Endometrium (tissue), 2 donors: ENCODE results near the gene NR1I3.
A peak's percentile ranks its signal among the peaks of the same experiment; 100 is the strongest.

ENCODE experiments used
- FAIRE-seq: peaks from 2 replicates; lab custom pipeline; 2012; peaks lifted over from hg19 to GRCh38; lab: Jason Lieb, UNC
- donor health status: control.
- donor health status: control.

NR1I3 gene

DNA sequence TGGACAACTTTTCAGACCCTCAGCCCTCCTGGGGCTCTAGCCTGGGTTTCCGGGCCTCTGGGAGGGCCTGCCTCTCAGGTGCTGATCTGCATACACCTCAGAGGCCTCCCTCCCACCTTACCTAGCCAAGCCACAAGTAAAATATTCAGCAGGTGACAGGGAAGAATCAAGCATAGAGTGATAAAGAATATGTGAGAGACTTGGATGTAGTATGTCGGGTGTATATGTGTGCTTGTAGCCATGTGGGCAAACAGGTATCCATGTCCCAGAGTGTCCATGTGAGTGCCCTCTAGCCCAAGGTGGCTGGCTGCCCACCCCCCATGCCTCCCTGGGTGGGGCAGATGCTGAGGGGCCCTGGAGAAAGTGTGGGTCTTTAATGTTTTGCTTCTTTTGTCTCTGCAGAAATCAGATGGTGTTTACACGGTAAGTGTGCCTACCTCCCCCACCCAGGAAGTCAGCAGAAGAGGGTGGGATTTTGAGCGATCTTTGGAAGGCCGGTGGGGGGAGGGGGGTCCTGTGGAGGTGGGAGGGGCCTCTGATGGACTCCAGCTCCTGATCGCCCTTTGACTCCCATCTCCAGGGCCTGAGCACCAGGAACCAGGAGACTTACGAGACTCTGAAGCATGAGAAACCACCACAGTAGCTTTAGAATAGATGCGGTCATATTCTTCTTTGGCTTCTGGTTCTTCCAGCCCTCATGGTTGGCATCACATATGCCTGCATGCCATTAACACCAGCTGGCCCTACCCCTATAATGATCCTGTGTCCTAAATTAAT lies 19.5 kb downstream of the NR1I3 start:
- FAIRE-seq = no peak

DNA sequence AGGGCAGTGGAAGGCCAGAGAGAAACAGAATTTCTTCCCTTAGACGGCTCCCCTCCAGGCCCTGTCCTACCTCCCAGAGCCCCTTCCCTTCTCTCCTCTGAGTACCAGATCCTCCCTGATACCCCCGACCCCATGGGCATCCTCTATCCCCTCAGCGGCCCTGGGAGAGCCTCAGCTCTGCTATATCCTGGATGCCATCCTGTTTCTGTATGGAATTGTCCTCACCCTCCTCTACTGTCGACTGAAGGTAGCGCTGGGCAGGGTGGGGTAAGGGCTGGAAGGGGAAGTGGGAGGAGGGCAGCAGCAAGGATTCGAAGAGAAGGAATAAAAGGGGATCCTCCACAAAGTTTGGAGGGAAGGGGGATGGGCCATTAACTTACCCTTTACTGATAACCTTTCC lies 20.2 kb downstream of the NR1I3 start:
- FAIRE-seq = no peak

DNA sequence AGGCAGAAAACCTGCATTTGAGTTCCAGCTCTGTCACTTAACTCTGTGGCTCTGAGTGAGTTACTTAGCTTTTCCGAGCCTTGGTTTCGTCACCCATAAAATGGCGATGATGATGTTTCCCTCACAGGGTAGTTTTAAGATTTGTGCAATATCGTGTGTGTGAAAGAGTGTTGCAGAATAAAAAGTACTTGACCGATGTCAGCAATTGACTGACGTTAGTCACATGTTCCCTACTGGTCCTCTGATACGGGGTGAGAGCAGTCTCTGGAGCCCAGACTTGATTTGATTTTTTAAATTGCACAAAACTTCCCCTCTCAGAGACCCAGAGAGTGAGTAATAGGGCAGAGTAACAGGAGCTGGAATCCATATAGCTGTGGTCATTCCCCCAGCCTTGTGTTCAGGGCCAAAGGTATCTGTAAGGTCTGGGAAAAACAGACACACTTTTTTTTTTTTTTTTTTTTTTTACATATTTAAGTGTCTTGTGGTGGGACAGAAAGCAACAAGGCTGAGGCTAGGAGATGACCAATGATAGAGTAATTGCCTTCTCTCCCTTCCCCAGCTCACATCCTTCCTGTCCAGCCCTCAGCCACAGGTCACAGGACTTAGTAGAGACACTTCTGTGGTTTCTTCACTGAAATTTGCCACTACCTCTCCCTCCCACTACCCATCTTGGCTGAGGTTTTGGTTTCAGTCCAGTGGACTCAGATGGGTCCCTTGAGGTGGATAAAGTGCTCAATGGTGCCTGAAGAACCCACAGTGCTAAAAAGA lies 20.9 kb downstream of the NR1I3 start:
- no peak for FAIRE-seq

DNA sequence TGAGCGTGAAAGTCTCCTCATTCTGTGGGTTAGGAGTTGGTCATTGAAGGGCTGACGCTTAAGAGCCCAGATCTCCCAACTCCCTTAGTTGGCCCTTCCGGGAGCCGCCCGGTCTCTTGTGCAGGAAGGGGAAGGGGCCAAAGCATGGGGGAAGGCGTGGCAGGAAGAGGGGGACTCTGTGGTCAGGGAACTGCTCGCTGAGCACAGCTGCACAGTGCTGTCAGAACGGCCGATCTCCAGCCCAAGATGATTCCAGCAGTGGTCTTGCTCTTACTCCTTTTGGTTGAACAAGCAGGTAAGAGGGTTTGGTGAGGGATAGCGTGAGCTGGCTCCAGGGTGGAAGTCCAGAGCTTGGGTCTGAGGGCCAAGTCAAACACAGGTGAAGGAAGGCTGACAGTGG lies 22.9 kb downstream of the NR1I3 start, which contains the start of gene FCER1G:
TSS of gene FCER1G (plus strand) at position 220 of the 400 bp plus-strand sequence. CDS start at position 247, 27 bp downstream.
- no peak for FAIRE-seq

DNA sequence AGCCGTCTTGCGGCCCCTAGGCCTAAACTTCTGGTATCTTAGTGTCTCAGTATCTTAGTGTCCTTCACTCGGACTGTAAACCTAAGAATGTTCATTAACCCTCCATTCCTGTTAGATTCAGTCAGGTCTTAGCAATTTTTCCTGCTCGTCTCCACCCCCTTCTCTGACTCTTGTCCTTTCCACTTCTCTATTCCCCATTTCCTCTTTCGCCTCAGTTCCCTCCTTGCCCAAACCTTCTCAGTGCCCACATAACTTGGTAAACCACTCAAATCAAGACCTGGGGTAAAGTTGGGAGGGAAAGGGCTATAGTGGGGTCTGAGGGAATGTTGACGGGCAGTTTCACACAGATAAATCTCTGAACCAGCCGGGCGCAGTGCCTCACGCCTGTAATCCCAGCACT lies 23.6 kb downstream of the NR1I3 start:
- FAIRE-seq = no peak

DNA sequence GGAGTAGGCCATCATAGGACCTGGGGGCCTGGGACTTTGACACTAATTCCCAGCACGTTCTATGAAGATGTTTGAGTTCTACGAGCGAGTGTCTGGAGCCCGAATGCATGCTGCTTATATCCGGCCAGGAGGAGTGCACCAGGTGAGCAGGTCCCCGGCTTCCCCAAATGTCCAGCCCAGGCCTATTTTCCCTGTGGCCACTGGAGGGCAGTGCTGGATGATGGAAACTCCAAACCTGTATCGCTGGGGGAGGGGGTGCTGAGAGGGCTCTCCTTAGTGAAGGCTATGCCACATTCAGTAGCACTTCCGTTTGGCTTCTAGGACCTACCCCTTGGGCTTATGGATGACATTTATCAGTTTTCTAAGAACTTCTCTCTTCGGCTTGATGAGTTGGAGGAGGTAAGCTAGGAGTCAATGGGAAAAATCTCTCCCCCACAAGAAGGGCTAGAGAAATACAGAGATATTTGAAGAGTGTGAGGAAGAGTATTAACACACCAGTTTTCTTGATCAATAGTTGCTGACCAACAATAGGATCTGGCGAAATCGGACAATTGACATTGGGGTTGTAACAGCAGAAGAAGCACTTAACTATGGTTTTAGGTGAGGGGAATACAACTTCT lies 28.1 kb downstream of the NR1I3 start:
- no peak for FAIRE-seq

DNA sequence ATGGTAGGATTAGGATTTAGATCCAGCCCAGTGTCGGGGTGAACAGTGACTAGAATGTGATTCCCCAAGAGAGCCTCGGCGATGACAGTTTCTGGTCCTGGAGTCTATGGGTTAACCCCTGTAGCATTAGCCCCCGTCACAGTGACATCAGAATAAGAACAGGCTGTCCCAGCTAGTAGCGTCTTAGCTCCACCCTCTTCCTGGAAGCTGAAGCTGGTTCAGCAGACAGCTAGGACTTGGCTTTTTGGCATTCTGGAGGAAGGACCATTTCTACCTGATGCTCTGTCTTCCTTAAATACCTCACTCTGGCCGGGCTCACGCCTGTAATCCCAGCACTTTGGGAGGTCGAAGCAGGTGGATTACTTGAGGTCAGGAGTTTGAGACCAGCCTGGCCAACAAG lies 30.8 kb downstream of the NR1I3 start:
- FAIRE-seq = no peak

DNA sequence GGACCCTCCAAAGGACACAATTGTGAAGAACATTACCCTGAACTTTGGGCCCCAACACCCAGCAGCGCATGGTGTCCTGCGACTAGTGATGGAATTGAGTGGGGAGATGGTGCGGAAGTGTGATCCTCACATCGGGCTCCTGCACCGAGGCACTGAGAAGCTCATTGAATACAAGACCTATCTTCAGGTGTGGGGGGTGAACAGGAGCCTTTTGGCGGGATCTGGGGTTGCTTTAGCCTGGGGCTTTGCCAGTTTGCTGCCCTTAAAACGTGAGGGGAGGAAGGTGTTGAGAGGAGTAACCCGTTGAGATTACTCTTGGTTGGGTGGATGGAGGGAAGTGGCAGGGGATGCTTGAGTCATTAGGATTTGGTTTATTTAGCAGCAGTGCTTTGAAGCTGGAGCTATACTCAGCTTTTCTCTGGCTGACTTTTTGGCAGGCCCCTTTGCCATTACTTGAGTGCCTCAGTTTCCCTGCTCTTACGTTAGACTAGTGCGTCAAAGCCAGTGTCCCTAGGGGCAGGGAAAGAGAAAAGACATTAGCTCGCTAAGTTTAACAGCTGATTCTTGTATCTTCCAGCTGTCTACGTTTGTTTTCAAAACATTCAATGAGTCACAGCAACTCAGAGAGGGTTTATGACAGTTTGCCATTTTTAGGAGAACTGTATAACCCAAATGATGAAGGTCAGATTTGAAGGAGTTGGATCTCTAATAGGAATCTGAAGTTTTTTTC lies 31.4 kb downstream of the NR1I3 start:
- no peak for FAIRE-seq

DNA sequence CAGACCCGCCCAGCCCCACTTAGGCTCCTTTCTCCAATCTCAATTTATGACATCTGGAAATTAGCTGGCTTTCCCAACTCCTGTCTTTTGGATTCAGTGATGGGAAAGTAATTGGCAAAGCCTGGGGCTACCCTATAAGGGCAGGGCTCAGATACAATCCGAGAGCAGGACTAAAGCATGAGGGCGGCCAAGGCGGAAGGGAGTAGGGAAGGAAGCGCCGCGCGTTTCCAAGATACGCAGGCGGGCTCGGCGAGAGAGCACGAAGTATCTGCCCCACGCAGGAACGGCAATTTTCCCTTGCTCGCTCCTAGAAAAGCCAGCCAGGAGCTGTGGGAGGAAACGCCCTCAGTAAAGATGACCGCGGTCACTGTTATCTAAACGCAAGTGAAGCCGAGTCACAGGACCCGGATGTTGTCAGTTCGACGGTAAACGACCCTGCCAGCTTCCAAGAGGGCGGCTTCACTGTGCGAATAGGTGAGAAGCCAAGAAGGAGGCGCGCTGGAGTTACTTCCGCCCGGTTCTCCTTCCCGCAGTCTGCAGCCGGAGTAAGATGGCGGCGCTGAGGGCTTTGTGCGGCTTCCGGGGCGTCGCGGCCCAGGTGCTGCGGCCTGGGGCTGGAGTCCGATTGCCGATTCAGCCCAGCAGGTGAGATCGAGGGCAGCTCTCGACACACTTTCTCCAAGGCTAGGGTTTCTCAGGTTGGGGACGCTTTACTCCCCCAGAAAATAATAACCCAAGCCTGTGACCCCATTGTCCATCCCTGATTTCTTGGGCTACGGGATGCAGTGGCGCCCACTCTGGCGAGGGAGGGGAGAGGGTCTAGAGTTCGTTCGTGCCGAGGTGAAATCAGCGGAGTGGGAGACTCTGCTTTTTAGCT lies 35.9 kb downstream of the NR1I3 start, which contains the start of gene NDUFS2:
TSS of gene NDUFS2 (plus strand) at position 532 of the 877 bp plus-strand sequence. CDS start at position 551, 19 bp downstream.
- FAIRE-seq = peak; percentile 94

DNA sequence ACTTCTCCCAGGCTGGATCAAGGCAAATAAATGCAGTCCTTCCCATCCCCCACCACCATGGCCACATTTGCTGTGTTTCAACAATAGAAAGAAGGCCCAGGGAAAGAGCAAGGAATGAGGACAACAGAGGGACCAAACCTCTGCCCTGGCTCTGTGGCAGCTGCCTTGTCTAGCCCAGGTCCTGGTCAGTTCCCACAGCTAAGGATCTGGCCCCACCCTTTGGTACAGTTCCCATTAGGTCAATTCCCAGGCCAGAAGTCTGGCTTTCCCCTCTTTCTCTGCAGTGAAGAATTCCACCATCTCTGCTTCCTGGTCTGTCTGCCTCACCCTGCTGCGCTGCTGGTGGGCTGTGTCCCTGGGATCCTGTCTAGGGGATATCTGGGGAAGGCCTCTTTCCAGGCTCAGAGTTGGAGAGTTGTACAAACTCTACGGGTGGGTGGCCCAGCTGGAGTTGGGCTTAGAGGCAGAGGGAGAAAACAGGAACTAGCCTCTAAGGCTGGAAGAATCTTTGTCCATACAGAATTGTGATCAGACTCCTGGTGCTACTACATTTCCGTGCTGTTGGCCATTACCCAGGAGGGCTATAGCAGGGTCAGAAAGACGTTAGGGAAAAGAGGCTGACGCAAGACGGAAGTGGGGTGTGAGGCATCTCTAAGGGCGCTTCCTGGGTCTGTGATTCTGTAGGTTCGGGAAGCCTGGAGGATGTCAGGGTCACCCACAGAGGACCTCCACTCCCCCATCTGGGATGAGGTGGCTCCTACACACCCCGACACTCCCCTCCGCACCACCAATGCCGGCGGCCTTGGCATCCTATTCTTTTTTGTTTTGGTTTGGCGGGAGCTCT lies 36.8 kb downstream of the NR1I3 start:
- no peak for FAIRE-seq

DNA sequence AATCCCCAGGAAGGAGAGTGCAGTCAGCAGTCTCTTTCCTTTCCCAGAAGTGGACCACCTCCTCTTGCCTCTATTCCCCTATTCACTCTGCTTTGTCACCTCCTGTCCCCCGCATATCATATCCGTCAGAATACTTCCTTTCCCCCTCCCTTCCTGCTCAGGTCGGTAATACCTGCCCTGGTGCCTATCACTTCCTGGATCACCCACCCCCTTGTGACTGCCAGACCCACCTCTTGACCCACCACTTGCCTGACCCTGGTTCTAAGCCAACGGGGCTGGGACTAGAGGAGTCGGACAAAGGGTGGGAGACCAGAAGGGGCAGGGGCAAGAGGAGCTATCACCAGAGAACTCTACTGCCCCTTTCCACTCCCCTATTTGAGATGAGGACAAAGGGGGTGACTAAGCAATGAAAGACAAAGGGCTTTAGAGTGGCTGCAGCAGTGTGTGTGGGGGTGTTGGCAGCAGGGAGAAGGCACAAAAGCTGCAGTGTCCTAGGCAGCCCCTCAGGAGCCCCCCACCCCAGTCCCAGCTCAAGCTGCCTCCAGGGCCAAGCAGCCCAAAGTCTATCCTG lies 37.5 kb downstream of the NR1I3 start:
- FAIRE-seq = no peak

DNA sequence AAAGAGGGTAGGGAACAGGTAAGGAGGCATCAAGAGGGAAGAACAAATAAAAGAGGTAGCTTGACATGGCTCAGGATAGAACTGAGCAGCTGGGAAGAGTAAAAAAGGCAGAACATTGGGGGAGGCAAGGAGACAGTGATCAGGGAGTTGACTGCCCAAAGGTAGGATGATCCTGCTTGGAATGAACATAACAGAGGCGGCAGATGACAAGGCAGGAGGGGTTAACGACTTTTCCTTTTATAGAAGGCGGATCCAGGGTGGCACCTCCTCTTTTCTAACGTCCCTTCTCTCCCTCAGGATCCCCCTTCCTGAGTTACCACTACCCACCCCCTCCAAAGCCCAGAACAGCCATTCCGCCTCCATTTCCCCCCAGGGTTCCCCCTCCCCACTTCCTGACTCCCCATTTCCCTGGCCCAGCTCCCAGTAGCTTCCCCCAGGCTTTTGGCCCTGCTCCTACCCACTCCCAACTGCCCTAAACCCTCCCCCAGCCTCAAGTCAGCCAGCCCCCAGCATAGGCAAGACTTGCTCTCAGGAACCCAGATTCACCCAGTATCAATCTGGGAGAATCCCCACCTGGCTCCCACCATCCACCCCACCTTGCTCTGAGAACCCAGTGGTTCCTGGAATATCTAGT lies 38.4 kb downstream of the NR1I3 start:
- no peak for FAIRE-seq

DNA sequence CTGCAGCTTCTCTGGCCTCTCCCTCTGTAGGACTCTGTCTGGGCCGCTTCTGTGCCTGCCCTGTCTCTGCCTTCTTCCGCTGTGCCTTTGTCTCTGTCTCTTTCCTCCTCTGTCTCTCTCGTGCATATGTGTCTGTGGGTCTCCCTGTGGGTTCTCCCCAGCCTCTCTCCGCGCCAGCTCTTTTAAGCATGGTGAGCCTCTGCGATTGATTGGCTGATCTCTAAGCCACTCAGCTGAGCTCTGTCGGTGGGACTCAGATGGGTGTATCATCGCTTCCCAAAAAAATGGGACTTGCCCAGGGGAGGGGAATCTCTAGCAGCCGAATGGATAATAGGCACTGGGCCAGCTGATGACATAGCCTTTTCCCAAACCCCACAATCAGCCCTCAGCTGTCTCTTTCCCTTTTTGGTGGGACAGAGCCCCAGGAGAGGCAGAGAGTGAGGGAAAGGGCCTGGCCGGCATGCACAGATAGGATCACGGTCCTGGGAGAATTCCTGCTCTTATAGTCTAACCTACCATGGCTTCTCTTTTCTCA lies 39.0 kb downstream of the NR1I3 start, which contains the start of gene ADAMTS4:
TSS of gene ADAMTS4 (minus strand) at position 158 of the 535 bp plus-strand sequence. CDS start 427 bp downstream, outside the sequence.
- FAIRE-seq = no peak

DNA sequence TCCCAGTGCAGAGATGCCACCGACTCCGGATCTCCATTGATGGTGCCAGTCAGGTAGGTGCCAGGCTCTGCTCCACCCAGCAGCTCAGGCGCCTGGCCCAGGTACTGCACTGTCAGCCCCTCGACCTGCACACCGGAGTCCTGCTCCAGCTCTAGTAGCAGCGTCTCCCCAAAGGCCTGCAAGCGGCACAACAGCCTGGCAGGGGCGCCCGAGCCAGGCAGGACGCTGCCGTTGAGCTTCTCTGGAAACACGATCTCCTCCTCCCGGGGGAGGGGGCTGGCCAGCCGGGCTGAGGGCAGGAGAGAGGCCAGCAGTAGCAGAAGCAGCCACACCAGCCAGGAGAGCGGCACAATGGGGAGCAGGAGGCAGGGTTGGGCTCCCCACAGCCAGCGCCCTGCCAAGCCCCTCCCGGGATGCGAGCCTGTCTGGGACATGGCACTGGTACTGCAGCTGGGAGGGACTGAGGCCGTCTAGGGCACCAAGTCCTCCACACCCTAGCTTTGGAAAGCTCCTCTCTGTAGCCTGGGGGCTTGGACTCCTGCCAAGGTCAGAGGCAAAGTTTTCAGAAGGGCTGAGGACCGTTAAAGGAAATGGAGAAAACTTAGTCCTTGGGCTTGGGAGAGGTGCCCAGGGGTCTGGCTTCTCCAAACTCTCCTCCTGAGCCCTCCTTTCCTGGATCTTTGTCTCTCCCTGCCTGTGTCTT lies 39.7 kb downstream of the NR1I3 start:
- no peak for FAIRE-seq

DNA sequence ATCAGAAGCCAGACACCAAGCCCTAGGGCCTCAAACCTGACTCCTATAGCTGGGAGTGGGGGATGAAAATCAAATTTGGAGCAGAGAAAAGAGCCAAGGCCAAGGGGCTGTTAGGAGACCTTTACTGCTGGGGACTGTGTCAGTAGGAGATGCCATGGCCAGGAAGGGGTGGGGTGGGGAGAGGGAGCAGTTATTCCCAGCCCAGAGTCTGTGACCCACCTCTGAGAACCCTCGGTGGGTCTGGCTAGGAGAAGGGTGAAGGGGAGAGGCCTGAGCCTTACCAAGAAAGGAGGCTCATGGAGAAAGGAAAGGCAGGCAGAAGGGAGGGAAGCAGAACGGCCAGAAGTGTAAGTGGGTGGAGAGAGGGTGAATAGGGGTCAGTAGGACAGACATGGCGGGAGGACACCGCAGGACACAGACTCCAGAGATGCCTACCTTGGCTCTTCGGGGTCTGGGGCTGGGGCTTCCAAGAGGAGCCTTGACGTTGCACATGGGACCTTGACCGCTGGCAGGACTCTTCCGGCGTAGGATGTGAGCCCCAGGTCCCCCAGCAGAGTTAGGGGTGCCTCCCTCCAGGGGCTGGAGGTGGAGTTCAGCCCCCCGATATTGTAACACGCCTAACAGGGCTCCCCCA lies 40.3 kb downstream of the NR1I3 start:
- FAIRE-seq = no peak

DNA sequence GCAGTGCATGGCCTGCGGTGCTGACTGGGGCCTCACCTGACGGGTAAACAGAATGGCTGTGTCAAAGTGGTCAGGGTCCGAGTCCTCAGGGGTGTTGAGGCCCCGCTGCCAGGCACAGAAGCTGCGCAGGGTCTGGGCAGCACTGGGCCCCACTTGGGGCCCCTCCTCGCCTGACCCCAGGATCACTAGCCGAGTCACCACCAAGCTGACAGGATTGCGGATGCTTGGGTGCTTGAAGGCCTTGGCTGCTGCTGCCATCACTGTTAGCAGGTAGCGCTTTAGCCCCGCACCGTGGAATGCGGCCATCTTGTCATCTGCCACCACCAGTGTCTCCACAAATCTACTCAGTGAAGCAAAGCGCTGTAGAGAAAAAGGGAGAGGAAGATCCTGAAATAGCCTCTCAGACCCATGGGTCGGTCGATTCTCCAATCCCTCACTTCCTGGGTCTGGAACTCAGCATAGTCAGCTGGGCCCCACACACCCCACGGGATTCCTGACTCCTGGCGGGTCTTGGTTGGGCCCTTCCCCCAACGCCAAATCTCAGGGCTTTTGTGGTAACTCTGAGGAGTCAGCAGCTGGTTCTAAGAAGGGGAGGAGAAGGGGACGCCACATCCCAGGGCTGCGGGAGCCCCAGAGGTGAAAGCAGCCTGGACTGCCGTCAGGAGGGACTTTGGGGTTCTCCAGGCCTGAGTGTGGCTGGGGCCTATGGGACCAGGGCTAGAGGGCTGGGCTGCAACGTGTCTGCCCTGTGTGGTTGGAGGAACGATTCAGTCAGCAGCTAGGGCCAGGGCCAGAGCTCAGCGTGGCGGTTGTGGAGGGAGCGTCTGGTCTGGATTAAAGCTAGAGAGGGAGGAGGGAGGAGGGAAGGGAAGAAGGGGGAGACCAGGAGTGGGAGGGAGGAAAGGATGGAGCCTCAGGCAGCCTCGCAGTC lies 41.2 kb downstream of the NR1I3 start:
- no peak for FAIRE-seq

DNA sequence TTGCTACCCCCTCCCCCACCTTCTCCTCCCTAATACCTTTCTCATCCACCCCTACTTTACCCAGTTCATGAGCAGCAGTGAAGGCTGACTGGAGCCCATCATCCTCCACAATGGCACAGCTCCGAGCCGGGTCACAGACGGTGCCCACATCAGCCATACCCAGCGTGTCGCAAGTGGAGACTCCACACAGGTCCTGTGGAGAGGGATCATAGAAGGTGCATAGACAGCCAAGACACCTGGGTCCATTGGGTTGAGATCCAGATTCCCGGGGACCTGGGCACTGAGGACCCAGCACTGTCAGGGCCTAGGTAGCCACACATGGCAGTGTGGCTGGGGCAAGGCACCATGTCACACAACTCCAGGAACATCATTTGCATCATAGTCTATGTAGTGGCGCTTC lies 41.9 kb downstream of the NR1I3 start:
- FAIRE-seq = no peak
